Measurements from ENCODE around the gene ERMAP. TPM values are rescaled to one million over a fixed set of nuclear protein-coding genes. Genes with fewer than 3 reads are reported as not detected.

Gene ERMAP
- total RNA-seq, 6 experiments from 2014 or later, result 8.9 to 12.3 (median 10.4) TPM

- H3K4me3 Mint-ChIP-seq, result no peak overlapping the region
- no peaks in the 10 kb centered on the region for H3K4me1 Mint-ChIP-seq (ENCODE audit: low read depth)
- H3K36me3 Mint-ChIP-seq (ENCODE audit: low read depth), result peaks cover 8% of the 10 kb centered on the region
- H3K27ac Mint-ChIP-seq, result no peak overlapping the region
- no peak for TF ChIP-seq CTCF (IDR thresholded peaks at IDR 0.05)
- no peaks in the 10 kb centered on the region for H3K27me3 Mint-ChIP-seq (ENCODE audit: insufficient read depth)
- no peaks in the 10 kb centered on the region for H3K9me3 Mint-ChIP-seq
- DNase-seq, result no peak
Observed at GRCh38 chr1:42830631-42831030, 13.7 kb downstream of the ERMAP start.

- H3K9me3 Mint-ChIP-seq, result no peaks in the 10 kb centered on the region
- no peak overlapping the region for H3K27ac Mint-ChIP-seq
- no peaks in the 10 kb centered on the region for H3K27me3 Mint-ChIP-seq (ENCODE audit: insufficient read depth)
- no peaks in the 10 kb centered on the region for H3K4me1 Mint-ChIP-seq (ENCODE audit: low read depth)
- H3K4me3 Mint-ChIP-seq, result no peak overlapping the region
- H3K36me3 Mint-ChIP-seq (ENCODE audit: low read depth), result peaks cover 15% of the 10 kb centered on the region
- no peak for TF ChIP-seq CTCF (IDR thresholded peaks at IDR 0.05)
- no peak for DNase-seq
Observed at GRCh38 chr1:42831273-42831672, 14.4 kb downstream of the ERMAP start.

- Mint-ChIP-seq H3K27me3 (ENCODE audit: insufficient read depth) (no peaks in the 10 kb centered on the region), H3K9me3 (no peaks in the 10 kb centered on the region), H3K4me3 (no peak overlapping the region), H3K4me1 (ENCODE audit: low read depth) (no peaks in the 10 kb centered on the region), H3K27ac (no peak overlapping the region), H3K36me3 (ENCODE audit: low read depth) (peaks cover 15% of the 10 kb centered on the region)
- no peak for DNase-seq
- TF ChIP-seq CTCF (IDR thresholded peaks at IDR 0.05), result no peak
Observed at GRCh38 chr1:42832641-42833240, 15.8 kb downstream of the ERMAP start.

GRCh38 chr1:42833981-42834380 lies 17.1 kb downstream of the ERMAP start:
- H3K4me1 Mint-ChIP-seq (ENCODE audit: low read depth), result no peaks in the 10 kb centered on the region
- no peak for TF ChIP-seq CTCF (IDR thresholded peaks at IDR 0.05)
- H3K27ac Mint-ChIP-seq, result no peak overlapping the region
- DNase-seq, result no peak
- H3K27me3 Mint-ChIP-seq (ENCODE audit: insufficient read depth), result no peaks in the 10 kb centered on the region
- H3K9me3 Mint-ChIP-seq, result no peaks in the 10 kb centered on the region
- no peak overlapping the region for H3K4me3 Mint-ChIP-seq
- H3K36me3 Mint-ChIP-seq (ENCODE audit: low read depth), result peaks cover 15% of the 10 kb centered on the region

- H3K9me3 Mint-ChIP-seq, result no peaks in the 10 kb centered on the region
- H3K4me3 Mint-ChIP-seq, result no peak overlapping the region
- H3K27me3 Mint-ChIP-seq (ENCODE audit: insufficient read depth), result no peaks in the 10 kb centered on the region
- no peak for DNase-seq
- H3K27ac Mint-ChIP-seq, result no peak overlapping the region
- TF ChIP-seq CTCF (IDR thresholded peaks at IDR 0.05), result no peak
- H3K4me1 Mint-ChIP-seq (ENCODE audit: low read depth), result no peaks in the 10 kb centered on the region
- peaks cover 15% of the 10 kb centered on the region for H3K36me3 Mint-ChIP-seq (ENCODE audit: low read depth)
Observed at GRCh38 chr1:42834803-42835202, 17.9 kb downstream of the ERMAP start.

GRCh38 chr1:42835422-42835821 lies 18.5 kb downstream of the ERMAP start:
- TF ChIP-seq CTCF (IDR thresholded peaks at IDR 0.05), result no peak
- DNase-seq, result no peak
- Mint-ChIP-seq H3K4me1 (ENCODE audit: low read depth) (no peaks in the 10 kb centered on the region), H3K36me3 (ENCODE audit: low read depth) (peaks cover 15% of the 10 kb centered on the region), H3K4me3 (no peak overlapping the region), H3K9me3 (no peaks in the 10 kb centered on the region), H3K27me3 (ENCODE audit: insufficient read depth) (no peaks in the 10 kb centered on the region), H3K27ac (no peak overlapping the region)

Measured in HFFc6 (cell line).